LNCAP (cell line): Measurements from ENCODE around the gene PAFAH2.

Experiments
- TF ChIP-seq, protein P1 (sequence below): fragments of 450-650 bp; IDR thresholded peaks from 2 replicates; pipeline ENCODE4 v1.5.1; 2017; ENCODE audit warnings: mild to moderate bottlenecking

PAFAH2 gene

DNA sequence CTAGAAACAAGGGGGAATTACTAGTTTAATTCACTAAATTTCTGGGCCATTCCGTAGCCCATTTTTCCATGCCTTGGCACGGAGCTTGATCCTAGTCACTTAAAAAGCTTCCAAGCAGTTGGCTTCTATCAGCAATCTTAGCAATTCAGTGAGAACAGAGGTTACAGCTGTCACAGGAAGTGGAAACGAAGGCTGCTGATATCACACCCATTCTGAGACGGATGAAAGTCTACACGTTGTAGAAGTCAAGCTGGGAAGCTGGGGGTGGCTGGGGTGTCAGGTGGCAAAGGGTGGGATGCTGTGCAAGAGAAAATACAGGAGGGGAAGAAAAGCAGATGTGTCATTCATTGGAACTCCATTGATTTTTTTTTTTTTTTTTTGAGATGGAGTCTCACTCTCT, 79.9 kb downstream of the PAFAH2 start:
- TF ChIP-seq, protein P1, sequence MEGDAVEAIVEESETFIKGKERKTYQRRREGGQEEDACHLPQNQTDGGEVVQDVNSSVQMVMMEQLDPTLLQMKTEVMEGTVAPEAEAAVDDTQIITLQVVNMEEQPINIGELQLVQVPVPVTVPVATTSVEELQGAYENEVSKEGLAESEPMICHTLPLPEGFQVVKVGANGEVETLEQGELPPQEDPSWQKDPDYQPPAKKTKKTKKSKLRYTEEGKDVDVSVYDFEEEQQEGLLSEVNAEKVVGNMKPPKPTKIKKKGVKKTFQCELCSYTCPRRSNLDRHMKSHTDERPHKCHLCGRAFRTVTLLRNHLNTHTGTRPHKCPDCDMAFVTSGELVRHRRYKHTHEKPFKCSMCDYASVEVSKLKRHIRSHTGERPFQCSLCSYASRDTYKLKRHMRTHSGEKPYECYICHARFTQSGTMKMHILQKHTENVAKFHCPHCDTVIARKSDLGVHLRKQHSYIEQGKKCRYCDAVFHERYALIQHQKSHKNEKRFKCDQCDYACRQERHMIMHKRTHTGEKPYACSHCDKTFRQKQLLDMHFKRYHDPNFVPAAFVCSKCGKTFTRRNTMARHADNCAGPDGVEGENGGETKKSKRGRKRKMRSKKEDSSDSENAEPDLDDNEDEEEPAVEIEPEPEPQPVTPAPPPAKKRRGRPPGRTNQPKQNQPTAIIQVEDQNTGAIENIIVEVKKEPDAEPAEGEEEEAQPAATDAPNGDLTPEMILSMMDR, result no peak

DNA sequence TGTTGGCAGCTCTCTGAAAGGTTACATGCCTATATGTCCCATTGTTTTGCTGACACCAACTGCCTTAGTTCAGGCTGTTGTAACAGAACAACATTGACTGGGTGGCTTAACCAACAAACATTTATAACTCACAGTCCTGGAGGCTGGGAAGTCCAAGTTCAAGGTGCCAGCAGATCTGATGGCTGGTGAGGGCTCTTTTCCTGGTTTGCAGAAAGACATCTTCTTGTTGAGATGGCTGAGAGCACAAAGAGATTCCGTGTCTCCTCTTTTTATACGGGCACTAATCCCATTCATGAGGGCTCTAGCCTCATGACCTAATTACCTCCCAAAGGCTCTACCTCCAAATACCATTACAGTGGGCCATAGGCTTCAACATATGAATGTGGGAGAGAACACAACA, 81.4 kb downstream of the PAFAH2 start:
- TF ChIP-seq, protein P1, result no peak

DNA sequence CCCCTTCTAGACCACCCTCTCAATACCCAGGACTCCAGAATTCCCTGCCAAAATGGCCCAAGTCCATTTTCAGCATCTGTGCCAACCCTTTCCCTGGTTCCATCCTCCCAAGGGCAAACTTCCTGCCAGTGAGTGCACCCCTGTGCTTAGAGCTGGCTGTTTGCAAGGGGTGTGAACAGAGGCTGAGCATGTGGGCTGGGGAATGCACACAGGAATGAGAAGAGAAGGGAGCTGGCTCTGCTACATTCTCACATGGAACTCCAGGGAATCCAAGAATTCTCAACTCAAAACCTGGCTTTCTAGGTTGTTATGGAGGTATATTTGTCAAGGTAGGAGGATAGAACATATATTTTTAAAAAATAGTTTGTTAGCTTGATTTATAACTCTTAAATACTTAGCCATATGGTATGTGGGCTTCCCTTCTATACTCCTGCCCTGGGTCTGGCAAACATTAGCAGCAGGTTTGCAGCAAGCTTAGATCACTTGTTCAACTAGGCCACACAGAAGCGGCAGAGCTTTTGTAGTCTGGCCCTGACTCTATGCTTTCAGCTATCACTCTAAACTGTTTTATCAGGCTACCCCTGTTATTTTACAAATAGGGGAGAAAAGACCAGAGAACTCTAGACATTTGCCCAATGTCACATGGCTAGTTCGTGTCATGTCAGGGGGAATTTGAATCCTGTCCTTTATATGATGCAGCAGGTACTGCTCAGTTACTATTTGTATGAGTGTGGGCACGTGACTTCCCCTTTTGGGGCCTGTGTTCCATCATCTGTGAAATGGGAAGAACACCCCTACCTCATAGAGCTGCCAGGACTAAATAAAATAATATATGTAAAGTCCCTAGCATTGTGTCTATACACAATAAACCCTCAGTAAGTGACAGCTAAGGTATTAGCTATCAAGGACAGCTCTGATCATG, 83.5 kb downstream of the PAFAH2 start:
- TF ChIP-seq, protein P1, result no peak

DNA sequence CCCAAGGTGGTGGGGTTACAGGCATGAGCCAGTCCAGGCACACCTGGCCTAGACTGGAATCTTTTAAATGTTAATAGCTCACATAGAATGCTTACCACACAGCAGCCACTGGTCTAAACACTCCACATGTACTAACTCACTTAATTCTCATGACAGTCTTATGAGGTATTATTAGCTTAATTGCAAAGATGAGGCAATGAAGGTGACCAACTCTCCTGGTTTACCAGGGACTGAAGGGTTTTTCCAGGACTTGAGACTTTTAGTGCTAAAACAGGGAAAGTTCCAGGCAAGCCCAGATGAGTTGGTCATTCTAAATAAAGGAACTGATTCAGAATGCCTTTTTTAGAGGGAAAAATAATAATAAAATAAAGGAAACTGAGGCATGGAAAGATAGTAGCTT, 84.7 kb downstream of the PAFAH2 start:
- TF ChIP-seq, protein P1, result no peak

- TF ChIP-seq, protein P1, result no peak
Observed at GRCh38 chr1:25912076-25912831, 85.6 kb downstream of the PAFAH2 start.

- TF ChIP-seq, protein P1, result no peak
Observed at GRCh38 chr1:25911162-25911561, 86.7 kb downstream of the PAFAH2 start.
